HG03378 (cell line): Measurements from ENCODE around the gene FAM184A.
"Not testable (repeated sequence)": the region's sequence is repeated elsewhere in the genome, so short reads cannot be mapped to it uniquely, and the experiment has no call there.

ENCODE experiments used
- ATAC-seq: cut with Tn5 transposase; IDR thresholded peaks from one replicate; pipeline ENCODE4 v1.9.1; 2021; ENCODE audit warnings: mild to moderate bottlenecking, moderate library complexity; ENCODE audit not compliant: unreplicated experiment

The FAM184A gene

DNA sequence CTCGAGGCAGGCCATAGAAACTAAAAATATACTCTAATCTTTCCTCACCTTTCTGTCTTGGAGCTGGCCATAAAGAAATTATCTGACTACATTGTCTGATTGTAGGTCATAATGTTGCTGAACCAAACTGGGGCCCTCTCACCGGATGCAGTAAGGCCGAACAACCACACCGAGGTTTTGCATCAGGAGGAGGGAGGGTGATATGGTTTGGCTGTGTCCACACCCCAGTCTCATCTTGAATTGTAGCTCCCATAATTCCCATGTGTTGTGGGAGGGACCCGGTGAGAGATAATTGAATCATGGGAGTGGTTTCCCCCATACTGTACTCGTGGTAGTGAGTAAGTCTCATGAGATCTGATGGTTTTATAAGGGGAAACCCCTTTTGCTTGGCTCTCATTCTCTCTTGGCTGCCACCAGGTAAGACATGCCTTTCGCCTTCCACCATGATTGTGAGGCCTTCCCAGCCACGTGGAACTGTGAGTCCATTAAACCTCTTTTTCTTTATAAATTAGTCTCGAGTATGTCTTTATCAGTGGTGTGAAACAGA, 19.4 kb upstream of the FAM184A start:
- not testable (repeated sequence) for ATAC-seq

- no peak for ATAC-seq
These were observed 18.5 kb upstream of the FAM184A start for GRCh38 chr6:119096721-119097565.

DNA sequence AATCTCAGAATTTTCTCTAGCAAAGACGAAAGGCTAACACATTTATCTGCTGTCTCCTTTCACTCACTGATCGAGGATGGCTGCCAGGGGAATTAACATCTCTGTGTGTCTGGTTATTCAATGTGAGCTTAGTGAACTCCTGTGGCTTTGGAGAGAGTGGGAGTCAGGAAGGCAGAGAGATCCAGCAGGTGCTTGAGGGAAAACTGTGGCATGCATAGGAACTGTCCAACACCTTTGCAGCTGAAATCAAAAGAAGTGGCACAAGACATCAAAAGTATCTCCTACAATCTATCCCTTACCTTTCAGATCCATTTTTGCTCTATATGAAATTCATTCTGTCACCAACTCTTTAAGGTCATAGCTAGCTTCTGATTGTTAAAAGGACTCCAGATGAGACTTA, 11.8 kb upstream of the FAM184A start:
- ATAC-seq: no peak

- ATAC-seq: no peak
These were observed 6.3 kb upstream of the FAM184A start for GRCh38 chr6:119084784-119085183.

GRCh38 chr6:119083007-119083406, 4.5 kb upstream of the FAM184A start:
- ATAC-seq: no peak

DNA sequence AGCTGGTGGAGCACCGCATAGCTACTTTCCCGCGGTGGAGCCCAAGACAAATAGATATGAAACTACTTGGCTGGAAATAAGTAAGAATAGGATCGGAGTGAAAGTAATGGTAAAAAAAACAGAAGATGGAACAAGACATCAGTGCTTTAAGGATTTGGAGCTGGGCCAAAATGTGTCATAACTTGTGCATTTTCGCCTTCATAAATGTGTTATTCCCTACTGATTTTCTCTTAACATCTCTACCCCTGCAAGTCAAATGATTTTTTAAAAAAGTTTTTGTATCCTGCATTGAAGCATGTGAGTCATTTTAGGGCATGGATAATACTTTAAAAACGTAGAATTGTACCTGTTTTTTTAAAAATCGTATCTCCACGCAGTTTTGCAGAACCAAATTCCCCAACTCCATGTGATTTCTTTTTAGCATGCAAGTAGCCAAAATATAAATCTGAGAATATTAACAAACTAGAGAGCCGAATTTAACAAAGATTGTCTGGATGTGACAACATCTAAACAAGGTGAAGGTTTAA, 882 bp upstream of the FAM184A start:
- no peak for ATAC-seq

DNA sequence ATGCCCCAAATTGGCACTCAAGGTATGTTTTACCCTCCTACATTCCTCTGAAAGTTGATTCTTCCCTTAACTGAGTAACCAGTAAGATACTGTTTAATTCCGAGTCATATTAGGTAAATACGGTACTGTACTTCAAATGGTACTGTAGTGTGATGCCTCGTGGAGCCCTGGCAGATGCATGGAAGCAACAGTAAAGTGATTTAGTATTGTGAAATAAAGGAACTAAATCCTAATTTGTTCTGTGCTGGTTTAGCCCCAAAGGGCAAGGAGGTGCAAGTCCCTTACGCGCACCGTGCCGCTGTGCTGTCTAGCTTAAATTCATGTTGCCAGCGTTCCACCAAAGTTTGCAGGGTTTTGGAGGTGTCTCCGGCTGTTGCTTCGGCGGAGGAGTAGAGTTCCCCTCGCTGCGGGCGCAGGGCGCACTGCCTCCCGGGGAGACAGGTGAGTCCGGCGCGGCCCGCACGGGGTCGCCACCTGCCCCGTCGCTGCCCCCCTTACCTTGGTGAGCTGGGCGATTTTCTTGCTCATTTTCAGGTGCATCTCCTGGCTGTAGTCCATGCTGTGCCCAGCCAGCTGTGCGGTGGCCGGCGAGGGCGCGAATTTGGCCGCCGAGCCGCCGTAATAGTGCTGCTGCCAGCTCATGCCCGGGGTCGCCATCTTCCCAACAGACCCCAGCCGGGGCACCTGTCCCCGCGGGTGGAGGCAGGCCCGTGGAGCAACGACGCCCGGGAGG, 655 bp downstream of the FAM184A start:
- ATAC-seq: no peak

DNA sequence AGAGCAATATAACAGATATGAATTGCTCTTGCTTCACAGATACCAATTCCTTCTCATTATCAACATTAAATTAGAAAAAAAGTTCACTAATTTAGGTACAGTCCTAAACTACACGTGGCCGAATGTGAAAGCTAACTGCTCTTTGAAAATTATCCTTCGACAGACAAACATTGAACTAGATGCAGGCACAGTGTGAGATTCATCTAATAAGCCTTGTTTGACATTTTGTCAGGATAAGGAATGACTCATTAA, 1.1 kb downstream of the FAM184A start:
- no peak for ATAC-seq

DNA sequence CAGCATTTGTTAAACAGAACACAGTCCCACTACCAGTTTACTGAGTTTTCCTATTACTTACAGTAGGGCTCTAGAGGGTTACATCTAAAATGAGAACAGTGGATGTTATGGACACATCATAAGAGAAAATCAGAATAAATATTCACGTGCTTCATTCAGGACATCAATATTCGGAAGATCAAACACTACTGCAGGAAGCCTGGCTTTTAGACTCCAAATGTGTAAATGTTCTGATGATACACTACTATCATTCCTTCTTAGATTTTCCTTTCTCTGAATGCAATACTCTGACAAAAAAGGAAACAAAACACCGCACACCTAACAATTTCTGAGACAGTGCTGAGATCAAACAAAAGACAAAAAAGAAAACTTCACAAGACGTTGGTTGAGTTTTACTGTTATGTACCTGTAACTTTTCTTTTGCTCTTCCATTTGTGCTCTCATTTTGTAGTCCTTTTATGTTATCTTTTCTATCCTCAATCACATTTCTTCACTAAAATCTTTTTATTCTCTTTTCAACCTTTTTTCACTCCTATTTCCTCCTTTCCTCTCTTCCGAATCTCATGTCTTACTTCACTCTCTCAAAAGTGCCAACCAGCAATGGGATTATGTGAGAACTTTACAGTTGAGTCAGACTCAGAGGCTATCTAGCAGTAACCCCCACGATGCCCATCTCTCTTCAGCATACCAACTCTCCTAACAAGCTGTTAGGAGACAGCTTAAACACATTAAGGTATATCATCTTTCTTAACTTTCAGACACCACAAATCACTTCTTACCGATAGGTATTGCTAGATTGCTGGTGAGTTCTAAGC, 1.7 kb downstream of the FAM184A start:
- no peak for ATAC-seq

DNA sequence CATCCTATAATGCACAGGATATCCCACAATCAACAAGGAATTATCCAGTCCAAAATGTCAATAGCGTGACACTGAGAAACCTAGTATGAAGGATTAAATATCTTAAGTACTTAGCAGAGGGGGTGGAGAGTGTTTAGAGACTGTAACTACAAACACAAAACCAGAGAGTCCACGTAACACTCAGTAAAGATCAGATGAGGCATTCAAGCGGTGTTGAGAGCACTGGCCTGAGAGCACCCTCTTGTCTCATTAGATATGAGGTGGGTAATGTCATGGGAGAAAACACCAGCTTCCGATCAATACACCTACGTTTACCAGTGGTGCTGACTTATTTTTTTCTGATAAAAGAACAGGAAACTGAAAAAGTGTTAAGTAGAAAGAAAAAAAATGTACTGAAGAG, 2.3 kb downstream of the FAM184A start:
- ATAC-seq: no peak

DNA sequence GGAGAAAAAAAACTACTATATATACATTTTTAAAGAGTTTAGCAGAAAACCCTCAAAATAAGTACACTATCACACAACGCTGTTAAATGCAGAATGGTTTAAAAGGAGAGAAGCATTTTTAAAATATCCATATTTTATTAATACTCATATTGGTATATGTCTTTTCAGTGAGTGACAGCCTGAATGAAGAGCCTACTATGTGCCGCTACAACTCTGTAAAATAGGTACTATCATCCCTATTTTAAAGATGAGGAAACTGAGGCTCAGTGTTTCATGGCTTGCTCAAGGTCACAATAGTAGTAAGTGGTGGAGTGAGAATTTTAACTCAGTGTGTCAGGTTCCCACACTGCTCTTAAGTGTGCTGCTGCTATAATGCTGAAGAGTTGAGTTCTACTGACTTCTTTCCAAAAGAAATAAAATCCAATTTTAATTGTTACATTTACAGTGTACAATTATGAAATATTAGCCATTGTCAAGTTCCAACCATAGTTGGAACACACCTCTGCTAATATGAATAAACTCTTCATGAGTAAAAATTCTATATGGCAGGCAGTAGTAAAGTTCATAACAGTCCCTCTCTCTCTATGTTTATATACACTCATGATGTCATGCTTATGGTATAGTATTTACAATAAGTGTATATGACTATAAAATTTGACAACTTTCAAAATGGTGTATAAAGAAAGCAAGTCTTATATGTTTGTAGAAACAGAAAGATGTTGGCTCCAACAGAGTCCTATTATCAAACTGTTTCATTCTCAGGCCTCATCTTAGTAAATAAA, 3.1 kb downstream of the FAM184A start:
- ATAC-seq: no peak

- ATAC-seq: no peak
These were observed 5.0 kb downstream of the FAM184A start for GRCh38 chr6:119073307-119074051.

DNA sequence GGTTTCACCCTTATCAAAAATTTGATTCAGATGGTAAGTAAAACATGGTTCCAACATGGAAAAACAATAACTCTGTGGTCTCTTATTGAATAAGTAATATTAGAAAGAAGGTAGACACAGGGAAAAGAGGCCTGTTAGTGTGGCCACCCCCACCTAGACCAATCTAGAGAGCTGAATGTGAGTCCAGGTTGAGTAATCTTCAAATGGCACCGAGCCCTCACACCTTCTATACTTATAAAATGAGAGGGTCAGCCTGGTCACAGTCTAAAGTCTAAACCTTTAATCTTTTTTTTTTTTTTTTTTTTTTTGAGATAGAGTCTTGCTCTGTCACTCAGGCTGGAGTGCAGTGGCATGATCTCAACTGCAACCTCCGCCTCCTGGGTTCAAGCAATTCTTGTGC, 6.9 kb downstream of the FAM184A start:
- ATAC-seq: no peak

DNA sequence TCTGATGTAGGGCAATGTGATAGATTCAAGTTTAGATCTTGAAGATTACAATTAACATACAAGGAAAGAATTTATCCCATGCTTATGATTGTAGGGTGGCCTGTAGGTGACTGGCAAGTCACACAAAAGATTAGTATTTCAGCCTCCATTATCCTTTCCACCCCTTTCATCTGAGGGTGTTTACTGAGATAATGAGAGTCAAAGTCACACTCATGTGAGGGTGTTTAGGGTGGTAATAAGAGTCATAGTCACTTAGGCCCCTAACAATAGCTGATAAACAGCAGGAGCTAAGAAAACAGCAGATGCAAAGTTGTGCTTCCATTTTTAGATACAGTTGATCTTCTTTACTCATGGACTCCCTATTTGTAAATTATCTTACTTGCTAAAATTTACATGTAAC, 11.4 kb downstream of the FAM184A start:
- ATAC-seq: no peak

DNA sequence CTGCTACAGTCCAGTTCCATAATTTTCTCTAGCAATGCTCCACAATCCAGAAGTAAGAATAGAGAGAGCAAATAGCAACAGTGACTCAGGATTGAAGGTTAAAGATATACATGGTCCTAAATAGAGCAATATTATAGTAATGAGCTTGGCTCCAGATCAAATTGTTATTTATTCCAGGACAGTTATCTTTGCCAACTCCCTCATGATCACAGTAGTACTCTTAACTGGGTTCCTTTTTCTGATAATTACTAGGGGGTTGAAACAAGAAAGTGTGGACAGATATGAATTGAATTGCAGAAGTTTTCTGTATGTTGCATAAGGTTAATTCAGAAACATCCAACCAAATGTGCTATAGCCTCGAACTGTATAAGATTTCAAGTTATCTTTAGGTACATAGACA, 11.9 kb downstream of the FAM184A start:
- no peak for ATAC-seq

DNA sequence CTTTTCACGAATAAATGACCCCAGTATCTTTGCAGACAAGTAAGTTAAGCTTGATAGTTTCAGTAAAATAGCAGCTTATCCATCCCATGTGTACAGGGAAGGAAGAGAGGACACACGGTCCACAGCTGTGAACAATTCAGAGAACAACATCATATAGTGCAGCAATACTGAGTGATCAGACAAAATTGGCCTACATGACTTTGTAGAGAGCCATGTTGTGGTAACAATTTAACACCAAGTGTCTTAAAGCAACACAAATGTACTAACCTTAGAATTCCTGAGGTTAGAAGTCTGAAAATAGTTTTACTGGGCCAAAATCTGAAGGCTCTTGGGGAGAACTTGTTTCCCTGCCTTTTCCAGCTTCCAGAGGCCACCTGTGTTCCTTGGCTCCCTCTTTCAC, 12.5 kb downstream of the FAM184A start:
- no peak for ATAC-seq

DNA sequence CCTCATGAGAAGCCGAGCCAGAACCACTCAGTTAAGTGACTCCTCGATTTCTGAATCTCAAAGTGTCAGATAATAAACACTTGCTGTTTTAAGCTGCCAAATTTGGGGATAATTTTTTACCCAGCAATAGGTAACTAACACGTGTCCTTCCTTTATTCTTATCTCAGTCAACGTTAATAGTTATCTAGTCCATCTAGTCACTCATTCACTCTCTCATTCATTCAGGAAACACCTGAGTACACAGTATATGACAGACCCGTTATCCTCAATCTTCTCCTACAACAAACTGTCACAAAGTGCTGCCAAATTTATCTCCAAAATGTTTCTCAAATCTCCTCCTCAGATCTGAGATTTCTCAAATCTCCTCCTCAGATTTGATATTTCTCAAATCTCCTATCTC, 13.1 kb downstream of the FAM184A start:
- no peak for ATAC-seq

DNA sequence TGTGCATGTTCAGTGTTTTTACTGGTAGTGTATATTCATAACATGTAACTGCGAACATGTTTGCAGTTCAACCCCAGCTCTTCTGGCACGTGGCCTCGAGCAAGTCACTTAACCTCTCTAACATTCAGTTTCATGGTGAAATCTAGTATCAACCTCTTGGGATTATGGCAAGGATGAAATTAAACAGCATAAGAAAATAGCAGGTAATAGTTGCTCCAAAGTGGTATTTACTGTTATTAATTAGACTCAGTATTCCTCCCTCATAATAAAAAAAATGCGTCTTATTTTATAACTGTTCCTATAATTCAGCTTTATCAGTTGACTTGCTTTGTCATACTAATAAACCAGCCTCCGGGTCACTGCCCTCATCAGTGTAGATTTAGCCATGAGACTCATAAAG, 15.0 kb downstream of the FAM184A start:
- ATAC-seq: no peak

- no peak for ATAC-seq
These were observed 17.2 kb downstream of the FAM184A start for GRCh38 chr6:119061215-119061614.
